ENCODE data around the gene GULP1.

DNA sequence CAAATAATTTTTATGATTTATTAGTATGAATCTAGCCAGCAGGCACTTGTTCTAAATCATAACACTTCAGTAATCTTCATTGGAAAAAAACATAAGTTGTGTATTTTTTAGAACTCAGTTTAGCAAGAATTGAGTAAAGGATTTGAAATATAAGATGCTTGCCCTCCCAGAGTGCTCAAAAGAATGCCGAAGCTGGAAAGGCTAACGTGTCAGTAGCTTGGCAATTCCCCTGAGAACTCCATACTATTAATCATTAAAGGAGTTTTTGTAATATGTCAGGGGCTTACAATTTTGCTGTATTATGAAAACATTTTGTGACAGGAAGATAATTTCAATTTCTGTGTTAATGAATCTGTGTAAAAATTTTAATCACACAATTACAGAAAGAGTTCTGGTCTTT, 122.7 kb downstream of the GULP1 start:
- no peak for TF ChIP-seq ZNF629 (CRISPR knock-in tag; conservative IDR thresholded peaks at IDR 0.05)
- no peak for TF ChIP-seq MTF1 (CRISPR knock-in tag; IDR thresholded peaks at IDR 0.05)
- no peak for TF ChIP-seq SATB2 (CRISPR knock-in tag; IDR thresholded peaks at IDR 0.05)
- TF ChIP-seq HCFC1 (IDR thresholded peaks at IDR 0.05; ENCODE audit: low read depth, low read length) = no peak
- TF ChIP-seq, protein P1, sequence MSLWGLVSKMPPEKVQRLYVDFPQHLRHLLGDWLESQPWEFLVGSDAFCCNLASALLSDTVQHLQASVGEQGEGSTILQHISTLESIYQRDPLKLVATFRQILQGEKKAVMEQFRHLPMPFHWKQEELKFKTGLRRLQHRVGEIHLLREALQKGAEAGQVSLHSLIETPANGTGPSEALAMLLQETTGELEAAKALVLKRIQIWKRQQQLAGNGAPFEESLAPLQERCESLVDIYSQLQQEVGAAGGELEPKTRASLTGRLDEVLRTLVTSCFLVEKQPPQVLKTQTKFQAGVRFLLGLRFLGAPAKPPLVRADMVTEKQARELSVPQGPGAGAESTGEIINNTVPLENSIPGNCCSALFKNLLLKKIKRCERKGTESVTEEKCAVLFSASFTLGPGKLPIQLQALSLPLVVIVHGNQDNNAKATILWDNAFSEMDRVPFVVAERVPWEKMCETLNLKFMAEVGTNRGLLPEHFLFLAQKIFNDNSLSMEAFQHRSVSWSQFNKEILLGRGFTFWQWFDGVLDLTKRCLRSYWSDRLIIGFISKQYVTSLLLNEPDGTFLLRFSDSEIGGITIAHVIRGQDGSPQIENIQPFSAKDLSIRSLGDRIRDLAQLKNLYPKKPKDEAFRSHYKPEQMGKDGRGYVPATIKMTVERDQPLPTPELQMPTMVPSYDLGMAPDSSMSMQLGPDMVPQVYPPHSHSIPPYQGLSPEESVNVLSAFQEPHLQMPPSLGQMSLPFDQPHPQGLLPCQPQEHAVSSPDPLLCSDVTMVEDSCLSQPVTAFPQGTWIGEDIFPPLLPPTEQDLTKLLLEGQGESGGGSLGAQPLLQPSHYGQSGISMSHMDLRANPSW (CRISPR knock-in tag; IDR thresholded peaks at IDR 0.05; ENCODE audit: borderline replicate concordance) = no peak
- no peak for TF ChIP-seq NR2C2 (CRISPR knock-in tag; IDR thresholded peaks at IDR 0.05; ENCODE audit: borderline replicate concordance)
- no peak for TF ChIP-seq KDM1A (CRISPR knock-in tag; IDR thresholded peaks at IDR 0.05)
- no peak for TF ChIP-seq POLR2AphosphoS5 (IDR thresholded peaks at IDR 0.05; ENCODE audit: low read depth, low read length)
- TF ChIP-seq CEBPB (IDR thresholded peaks at IDR 0.05; ENCODE audit: borderline replicate concordance, low read depth, low read length) = no peak
- TF ChIP-seq CREB1 (IDR thresholded peaks at IDR 0.05) = no peak
- no peak for TF ChIP-seq CREB1 (CRISPR knock-in tag; IDR thresholded peaks at IDR 0.05)
- TF ChIP-seq, protein P2, sequence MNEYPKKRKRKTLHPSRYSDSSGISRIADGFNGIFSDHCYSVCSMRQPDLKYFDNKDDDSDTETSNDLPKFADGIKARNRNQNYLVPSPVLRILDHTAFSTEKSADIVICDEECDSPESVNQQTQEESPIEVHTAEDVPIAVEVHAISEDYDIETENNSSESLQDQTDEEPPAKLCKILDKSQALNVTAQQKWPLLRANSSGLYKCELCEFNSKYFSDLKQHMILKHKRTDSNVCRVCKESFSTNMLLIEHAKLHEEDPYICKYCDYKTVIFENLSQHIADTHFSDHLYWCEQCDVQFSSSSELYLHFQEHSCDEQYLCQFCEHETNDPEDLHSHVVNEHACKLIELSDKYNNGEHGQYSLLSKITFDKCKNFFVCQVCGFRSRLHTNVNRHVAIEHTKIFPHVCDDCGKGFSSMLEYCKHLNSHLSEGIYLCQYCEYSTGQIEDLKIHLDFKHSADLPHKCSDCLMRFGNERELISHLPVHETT (CRISPR knock-in tag; conservative IDR thresholded peaks at IDR 0.05) = no peak
- TF ChIP-seq ZNF747 (CRISPR knock-in tag; IDR thresholded peaks at IDR 0.05; ENCODE audit: borderline replicate concordance) = no peak

Measured in HepG2 (cell line).